ENCODE measurements around the gene MLEC. TPM values are rescaled to one million over a fixed set of nuclear protein-coding genes. Genes with fewer than 3 reads are reported as not detected.

The MLEC gene
- total and polyA plus RNA-seq, 2 of the 13 experiments (the other 11 are each of a cell fraction or from before 2014, with no cell fraction given) = 49.8 to 156 TPM

DNA sequence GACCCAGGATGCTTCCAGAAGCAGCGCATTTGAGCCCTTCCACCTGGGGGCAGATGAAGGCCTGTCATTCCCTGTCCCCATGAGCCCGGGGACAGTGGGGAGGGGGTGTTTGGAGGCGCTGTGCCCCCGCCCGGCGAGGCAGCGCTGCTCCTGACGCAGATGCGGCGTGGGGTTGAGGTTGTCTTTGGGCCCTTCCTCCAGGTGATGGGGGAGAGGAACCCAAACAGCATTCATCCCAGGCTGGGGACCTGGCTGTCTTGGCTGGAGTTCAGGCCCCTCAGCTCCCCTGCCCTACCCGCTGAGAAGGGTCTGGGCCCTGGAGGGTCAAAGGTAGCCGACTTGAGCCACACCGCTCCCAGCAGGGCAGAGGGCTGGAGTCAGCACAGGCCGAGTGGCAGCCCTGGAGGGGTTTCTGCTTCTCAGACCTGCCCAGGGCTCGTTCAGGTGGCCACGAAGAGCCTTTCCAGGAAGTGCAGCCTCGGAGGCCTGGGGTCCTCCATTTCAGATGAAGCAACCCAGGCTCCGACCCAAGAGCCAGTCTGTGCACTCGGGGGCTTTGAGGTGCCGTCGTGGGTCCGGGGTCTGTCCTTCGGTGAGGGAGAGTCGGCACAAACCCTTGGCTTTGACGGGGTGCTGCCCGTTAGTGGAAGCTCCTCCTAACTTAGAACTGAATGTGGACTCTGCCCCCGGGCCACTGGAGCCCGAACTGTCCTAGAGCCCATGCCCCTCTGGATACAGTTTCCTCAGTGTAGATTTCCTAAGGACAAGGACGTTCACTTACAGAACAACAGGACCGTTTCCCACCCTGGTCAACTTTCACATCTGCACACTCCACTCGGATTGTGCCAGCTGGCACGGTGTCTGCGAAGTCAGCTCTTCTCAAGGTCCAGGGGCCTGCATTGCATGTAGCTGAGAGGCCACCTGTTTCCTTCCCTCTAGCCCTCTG, 54.8 kb downstream of the MLEC start (continued):
- TF ChIP-seq, protein P1, sequence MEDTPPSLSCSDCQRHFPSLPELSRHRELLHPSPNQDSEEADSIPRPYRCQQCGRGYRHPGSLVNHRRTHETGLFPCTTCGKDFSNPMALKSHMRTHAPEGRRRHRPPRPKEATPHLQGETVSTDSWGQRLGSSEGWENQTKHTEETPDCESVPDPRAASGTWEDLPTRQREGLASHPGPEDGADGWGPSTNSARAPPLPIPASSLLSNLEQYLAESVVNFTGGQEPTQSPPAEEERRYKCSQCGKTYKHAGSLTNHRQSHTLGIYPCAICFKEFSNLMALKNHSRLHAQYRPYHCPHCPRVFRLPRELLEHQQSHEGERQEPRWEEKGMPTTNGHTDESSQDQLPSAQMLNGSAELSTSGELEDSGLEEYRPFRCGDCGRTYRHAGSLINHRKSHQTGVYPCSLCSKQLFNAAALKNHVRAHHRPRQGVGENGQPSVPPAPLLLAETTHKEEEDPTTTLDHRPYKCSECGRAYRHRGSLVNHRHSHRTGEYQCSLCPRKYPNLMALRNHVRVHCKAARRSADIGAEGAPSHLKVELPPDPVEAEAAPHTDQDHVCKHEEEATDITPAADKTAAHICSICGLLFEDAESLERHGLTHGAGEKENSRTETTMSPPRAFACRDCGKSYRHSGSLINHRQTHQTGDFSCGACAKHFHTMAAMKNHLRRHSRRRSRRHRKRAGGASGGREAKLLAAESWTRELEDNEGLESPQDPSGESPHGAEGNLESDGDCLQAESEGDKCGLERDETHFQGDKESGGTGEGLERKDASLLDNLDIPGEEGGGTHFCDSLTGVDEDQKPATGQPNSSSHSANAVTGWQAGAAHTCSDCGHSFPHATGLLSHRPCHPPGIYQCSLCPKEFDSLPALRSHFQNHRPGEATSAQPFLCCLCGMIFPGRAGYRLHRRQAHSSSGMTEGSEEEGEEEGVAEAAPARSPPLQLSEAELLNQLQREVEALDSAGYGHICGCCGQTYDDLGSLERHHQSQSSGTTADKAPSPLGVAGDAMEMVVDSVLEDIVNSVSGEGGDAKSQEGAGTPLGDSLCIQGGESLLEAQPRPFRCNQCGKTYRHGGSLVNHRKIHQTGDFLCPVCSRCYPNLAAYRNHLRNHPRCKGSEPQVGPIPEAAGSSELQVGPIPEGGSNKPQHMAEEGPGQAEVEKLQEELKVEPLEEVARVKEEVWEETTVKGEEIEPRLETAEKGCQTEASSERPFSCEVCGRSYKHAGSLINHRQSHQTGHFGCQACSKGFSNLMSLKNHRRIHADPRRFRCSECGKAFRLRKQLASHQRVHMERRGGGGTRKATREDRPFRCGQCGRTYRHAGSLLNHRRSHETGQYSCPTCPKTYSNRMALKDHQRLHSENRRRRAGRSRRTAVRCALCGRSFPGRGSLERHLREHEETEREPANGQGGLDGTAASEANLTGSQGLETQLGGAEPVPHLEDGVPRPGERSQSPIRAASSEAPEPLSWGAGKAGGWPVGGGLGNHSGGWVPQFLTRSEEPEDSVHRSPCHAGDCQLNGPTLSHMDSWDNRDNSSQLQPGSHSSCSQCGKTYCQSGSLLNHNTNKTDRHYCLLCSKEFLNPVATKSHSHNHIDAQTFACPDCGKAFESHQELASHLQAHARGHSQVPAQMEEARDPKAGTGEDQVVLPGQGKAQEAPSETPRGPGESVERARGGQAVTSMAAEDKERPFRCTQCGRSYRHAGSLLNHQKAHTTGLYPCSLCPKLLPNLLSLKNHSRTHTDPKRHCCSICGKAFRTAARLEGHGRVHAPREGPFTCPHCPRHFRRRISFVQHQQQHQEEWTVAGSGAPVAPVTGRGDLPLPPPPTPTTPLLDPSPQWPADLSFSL (CRISPR knock-in tag; IDR thresholded peaks at IDR 0.05) = 0 out of 2 replicates have a peak, but pooled peaks have one; percentile 16
- TF ChIP-seq, protein P2, sequence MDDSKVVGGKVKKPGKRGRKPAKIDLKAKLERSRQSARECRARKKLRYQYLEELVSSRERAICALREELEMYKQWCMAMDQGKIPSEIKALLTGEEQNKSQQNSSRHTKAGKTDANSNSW (CRISPR knock-in tag; IDR thresholded peaks at IDR 0.05; ENCODE audit: borderline replicate concordance) = no peak
- TF ChIP-seq HNF4G (IDR thresholded peaks at IDR 0.05; ENCODE audit: borderline replicate concordance, low read depth, low read length) = peak; percentile 62
- peak; percentile 68; the same call in 1 of the 2 replicates for TF ChIP-seq HNF4G (CRISPR knock-in tag; IDR thresholded peaks at IDR 0.05; ENCODE audit: borderline replicate concordance, low read depth)
- TF ChIP-seq HNF4A (CRISPR knock-in tag; IDR thresholded peaks at IDR 0.05) = peak; percentile 87
- TF ChIP-seq, protein P3, sequence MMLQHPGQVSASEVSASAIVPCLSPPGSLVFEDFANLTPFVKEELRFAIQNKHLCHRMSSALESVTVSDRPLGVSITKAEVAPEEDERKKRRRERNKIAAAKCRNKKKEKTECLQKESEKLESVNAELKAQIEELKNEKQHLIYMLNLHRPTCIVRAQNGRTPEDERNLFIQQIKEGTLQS (CRISPR knock-in tag; IDR thresholded peaks at IDR 0.05) = no peak
- 0 out of 2 replicates have a peak, but pooled peaks have one; percentile 19 for TF ChIP-seq ZNF567 (CRISPR knock-in tag; IDR thresholded peaks at IDR 0.05; ENCODE audit: borderline replicate concordance)
- TF ChIP-seq, protein P4, sequence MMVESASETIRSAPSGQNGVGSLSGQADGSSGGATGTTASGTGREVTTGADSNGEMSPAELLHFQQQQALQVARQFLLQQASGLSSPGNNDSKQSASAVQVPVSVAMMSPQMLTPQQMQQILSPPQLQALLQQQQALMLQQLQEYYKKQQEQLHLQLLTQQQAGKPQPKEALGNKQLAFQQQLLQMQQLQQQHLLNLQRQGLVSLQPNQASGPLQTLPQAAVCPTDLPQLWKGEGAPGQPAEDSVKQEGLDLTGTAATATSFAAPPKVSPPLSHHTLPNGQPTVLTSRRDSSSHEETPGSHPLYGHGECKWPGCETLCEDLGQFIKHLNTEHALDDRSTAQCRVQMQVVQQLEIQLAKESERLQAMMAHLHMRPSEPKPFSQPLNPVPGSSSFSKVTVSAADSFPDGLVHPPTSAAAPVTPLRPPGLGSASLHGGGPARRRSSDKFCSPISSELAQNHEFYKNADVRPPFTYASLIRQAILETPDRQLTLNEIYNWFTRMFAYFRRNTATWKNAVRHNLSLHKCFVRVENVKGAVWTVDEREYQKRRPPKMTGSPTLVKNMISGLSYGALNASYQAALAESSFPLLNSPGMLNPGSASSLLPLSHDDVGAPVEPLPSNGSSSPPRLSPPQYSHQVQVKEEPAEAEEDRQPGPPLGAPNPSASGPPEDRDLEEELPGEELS (CRISPR knock-in tag; IDR thresholded peaks at IDR 0.05) = no peak
- TF ChIP-seq, protein P5, sequence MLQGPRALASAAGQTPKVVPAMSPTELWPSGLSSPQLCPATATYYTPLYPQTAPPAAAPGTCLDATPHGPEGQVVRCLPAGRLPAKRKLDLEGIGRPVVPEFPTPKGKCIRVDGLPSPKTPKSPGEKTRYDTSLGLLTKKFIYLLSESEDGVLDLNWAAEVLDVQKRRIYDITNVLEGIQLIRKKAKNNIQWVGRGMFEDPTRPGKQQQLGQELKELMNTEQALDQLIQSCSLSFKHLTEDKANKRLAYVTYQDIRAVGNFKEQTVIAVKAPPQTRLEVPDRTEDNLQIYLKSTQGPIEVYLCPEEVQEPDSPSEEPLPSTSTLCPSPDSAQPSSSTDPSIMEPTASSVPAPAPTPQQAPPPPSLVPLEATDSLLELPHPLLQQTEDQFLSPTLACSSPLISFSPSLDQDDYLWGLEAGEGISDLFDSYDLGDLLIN (CRISPR knock-in tag; IDR thresholded peaks at IDR 0.05; ENCODE audit: borderline replicate concordance) = 0 out of 2 replicates have a peak, but pooled peaks have one; percentile 21
- peak; percentile 29; the same call in 1 of the 2 replicates for TF ChIP-seq PHF8 (CRISPR knock-in tag; IDR thresholded peaks at IDR 0.05)
- TF ChIP-seq ZNF343 (CRISPR knock-in tag; IDR thresholded peaks at IDR 0.05) = no peak
- no peak for TF ChIP-seq ZNF230 (CRISPR knock-in tag; IDR thresholded peaks at IDR 0.05)
- TF ChIP-seq ATF7-NPFF (CRISPR knock-in tag; IDR thresholded peaks at IDR 0.05; ENCODE audit: low read depth) = no peak
- TF ChIP-seq ZNF777 (CRISPR knock-in tag; IDR thresholded peaks at IDR 0.05) = peak; percentile 70
- no peak for TF ChIP-seq ZSCAN12 (CRISPR knock-in tag; IDR thresholded peaks at IDR 0.05)
- TF ChIP-seq, protein P6, sequence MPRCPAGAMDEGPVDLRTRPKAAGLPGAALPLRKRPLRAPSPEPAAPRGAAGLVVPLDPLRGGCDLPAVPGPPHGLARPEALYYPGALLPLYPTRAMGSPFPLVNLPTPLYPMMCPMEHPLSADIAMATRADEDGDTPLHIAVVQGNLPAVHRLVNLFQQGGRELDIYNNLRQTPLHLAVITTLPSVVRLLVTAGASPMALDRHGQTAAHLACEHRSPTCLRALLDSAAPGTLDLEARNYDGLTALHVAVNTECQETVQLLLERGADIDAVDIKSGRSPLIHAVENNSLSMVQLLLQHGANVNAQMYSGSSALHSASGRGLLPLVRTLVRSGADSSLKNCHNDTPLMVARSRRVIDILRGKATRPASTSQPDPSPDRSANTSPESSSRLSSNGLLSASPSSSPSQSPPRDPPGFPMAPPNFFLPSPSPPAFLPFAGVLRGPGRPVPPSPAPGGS (CRISPR knock-in tag; IDR thresholded peaks at IDR 0.05) = 0 out of 2 replicates have a peak, but pooled peaks have one; percentile 46
